ENCODE results near the gene MUTYH.
A peak's percentile ranks its signal among the peaks of the same experiment; 100 is the strongest.
"Not testable (repeated sequence)": the region's sequence is repeated elsewhere in the genome, so short reads cannot be mapped to it uniquely, and the experiment has no call there.

Gene MUTYH

GRCh38 chr1:45321444-45321843, 18.8 kb downstream of the MUTYH start:
- no peak for DNase-seq (ENCODE audit: low read depth in 2 of 2)

GRCh38 chr1:45319761-45320160, 20.5 kb downstream of the MUTYH start:
- DNase-seq (ENCODE audit: low read depth in 2 of 2), result no peak

GRCh38 chr1:45317166-45317565, 23.1 kb downstream of the MUTYH start:
- no peak for DNase-seq (ENCODE audit: low read depth in 2 of 2)

- no peak for DNase-seq (ENCODE audit: low read depth in 2 of 2)
Observed at GRCh38 chr1:45314266-45314665, 26.0 kb downstream of the MUTYH start.

- DNase-seq (ENCODE audit: low read depth in 2 of 2), result no peak
Observed at GRCh38 chr1:45306905-45307304, 33.3 kb downstream of the MUTYH start.

- peak; percentile 50 to 57 for DNase-seq (ENCODE audit: low read depth in 2 of 2)
Observed at GRCh38 chr1:45306319-45306718, 33.9 kb downstream of the MUTYH start.

GRCh38 chr1:45305231-45305630, 35.0 kb downstream of the MUTYH start:
- no peak for DNase-seq (ENCODE audit: low read depth in 2 of 2)

GRCh38 chr1:45304311-45305081, 35.7 kb downstream of the MUTYH start:
- no peak for DNase-seq (ENCODE audit: low read depth in 2 of 2)

- DNase-seq (ENCODE audit: low read depth in 2 of 2), result peak; percentile 99
Observed at GRCh38 chr1:45303520-45304310, 36.5 kb downstream of the MUTYH start.

GRCh38 chr1:45302505-45303150, 37.6 kb downstream of the MUTYH start:
- no peak for DNase-seq (ENCODE audit: low read depth in 2 of 2)

GRCh38 chr1:45300669-45300997, 39.6 kb downstream of the MUTYH start:
- DNase-seq (ENCODE audit: low read depth in 2 of 2), result no peak

GRCh38 chr1:45299981-45300668, 40.1 kb downstream of the MUTYH start:
- DNase-seq (ENCODE audit: low read depth in 2 of 2), result no peak

- DNase-seq (ENCODE audit: low read depth in 2 of 2), result no peak
Observed at GRCh38 chr1:45299296-45299695, 40.9 kb downstream of the MUTYH start.

GRCh38 chr1:45297666-45298356, 42.4 kb downstream of the MUTYH start:
- DNase-seq (ENCODE audit: low read depth in 2 of 2), result no peak

GRCh38 chr1:45291716-45292115, 48.5 kb downstream of the MUTYH start:
- no peak for DNase-seq (ENCODE audit: low read depth in 2 of 2)

GRCh38 chr1:45291002-45291401, 49.2 kb downstream of the MUTYH start:
- not testable (repeated sequence) for DNase-seq (ENCODE audit: low read depth in 2 of 2)

GRCh38 chr1:45286521-45286920, 53.7 kb downstream of the MUTYH start:
- DNase-seq (ENCODE audit: low read depth in 2 of 2), result not testable (repeated sequence)

GRCh38 chr1:45284858-45285257, 55.4 kb downstream of the MUTYH start:
- DNase-seq (ENCODE audit: low read depth in 2 of 2), result not testable (repeated sequence)

- no peak for DNase-seq (ENCODE audit: low read depth in 2 of 2)
Observed at GRCh38 chr1:45282351-45282750, 57.9 kb downstream of the MUTYH start.
